Measurements from ENCODE around the gene LRBA. TPM values are rescaled to one million over a fixed set of nuclear protein-coding genes. Genes with fewer than 3 reads are reported as not detected.
A peak's percentile ranks its signal among the peaks of the same experiment; 100 is the strongest.
"Not testable (repeated sequence)": the region's sequence is repeated elsewhere in the genome, so short reads cannot be mapped to it uniquely, and the experiment has no call there.

LRBA gene
- total and polyA plus RNA-seq, 9 of the 15 experiments (the other 6 are each of a cell fraction or from before 2014, with no cell fraction given): 24.2 to 88.7 (median 59.7) TPM

DNA sequence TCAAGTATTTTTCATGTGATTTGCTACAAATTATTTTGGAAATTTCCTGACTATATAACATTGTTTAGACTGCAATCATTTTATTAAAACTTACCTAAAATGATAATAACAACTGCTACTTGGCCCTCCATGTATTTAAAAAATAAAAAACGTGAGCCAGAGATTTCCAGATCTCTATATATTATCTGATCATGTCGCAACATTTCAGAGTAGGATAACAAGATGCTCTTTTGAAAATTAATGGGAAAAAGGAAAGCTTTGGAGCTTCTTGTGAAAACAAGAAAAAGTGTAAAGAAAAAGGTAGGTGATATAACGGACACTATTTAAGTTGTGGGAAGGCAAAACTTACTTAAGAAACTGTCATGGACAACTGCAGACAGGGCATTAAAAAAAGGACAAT is 448.0 kb downstream of the LRBA start:
- no peak for FAIRE-seq
- no peaks in the 10 kb centered on the region for H3K9me1 ChIP-seq (ENCODE audit: control insufficient read depth, insufficient read depth, low read length)
- no peak for ATAC-seq
- no peak overlapping the region for H3K9ac ChIP-seq (ENCODE audit: insufficient read depth in 1 of 2, low read depth in 2 of 2, low read length in 2 of 2)
- no peak overlapping the region for H3K27ac ChIP-seq (ENCODE audit: extremely low read depth, low read depth, low read length)
- CTCF ChIA-PET (ENCODE audit: low intra/inter-chr PET ratio): no interaction called here
- no peaks in the 10 kb centered on the region for H3K27me3 ChIP-seq (ENCODE audit: control insufficient read depth in 2 of 2, insufficient read depth in 2 of 2, low read length in 2 of 2)
- H3K36me3 ChIP-seq (ENCODE audit: control insufficient read depth, insufficient read depth, low read length): no peaks in the 10 kb centered on the region; the same call in 1 of the 3 replicates
- 56% methylated on average over 3 of the region's 3 CpGs for WGBS (ENCODE audit: insufficient coverage, low coverage, missing lambda C conversion rate)
- H3K79me2 ChIP-seq (ENCODE audit: control insufficient read depth, insufficient read depth, low read length): no peaks in the 10 kb centered on the region
- TF ChIP-seq CEBPB (tag; IDR thresholded peaks at IDR 0.05) (peak; percentile 59), DACH1 (IDR thresholded peaks at IDR 0.05; ENCODE audit: partially characterized antibody) (no peak)
- BruUV-seq (replicated peaks): no TSS peak
- no peak overlapping the region for H3K4me3 ChIP-seq
- no peak overlapping the region for H3K4me2 ChIP-seq (ENCODE audit: insufficient read depth, low read length)
- intact Hi-C loops (cut with micrococcal nuclease): no loop called here
- in situ Hi-C loops (cut with MboI): no loop called here
- H3K9me3 ChIP-seq (replicated peaks; ENCODE audit: control insufficient read depth, insufficient read depth, low read depth, low read length): peaks cover 3% of the 10 kb centered on the region
- H2AFZ ChIP-seq (ENCODE audit: low read depth, low read length): no peak overlapping the region
- POLR2A ChIA-PET: no interaction called here
- DNase-seq (ENCODE audit: extremely low read depth in 1 of 4, low spot score in 3 of 4): no peak
- peaks cover 0 to 32% of the 10 kb centered on the region in 2 experiments; a peak in 3 of 5 replicates for H3K4me1 ChIP-seq (replicated peaks in 1 of 2; ENCODE audit: control insufficient read depth in 2 of 2, insufficient read depth in 2 of 2, low read length in 2 of 2)
- H4K20me1 ChIP-seq (replicated peaks; ENCODE audit: control insufficient read depth, insufficient read depth, low read length): no peaks in the 10 kb centered on the region

DNA sequence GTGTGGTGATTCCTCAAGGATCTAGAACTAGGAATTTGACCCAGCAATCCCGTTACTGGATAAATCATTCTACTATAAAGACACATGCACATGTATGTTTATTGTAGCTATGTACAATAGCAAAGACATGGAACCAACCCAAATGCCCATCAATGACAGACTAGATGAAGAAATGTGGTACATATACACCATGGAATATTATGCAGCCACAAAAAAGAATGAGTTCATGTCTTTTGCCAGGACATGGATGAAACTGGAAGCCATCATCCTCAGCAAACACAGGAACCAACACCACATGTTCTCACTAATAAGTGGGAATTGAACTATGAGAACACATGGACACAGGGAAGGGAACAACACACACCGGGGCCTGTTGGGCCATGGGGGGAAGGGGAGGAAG is 450.1 kb downstream of the LRBA start:
- intact Hi-C loops (cut with micrococcal nuclease); FAIRE-seq; POLR2A ChIA-PET; H3K4me3 ChIP-seq; H3K27ac ChIP-seq (ENCODE audit: extremely low read depth, low read depth, low read length); H4K20me1 ChIP-seq (replicated peaks; ENCODE audit: control insufficient read depth, insufficient read depth, low read length); ATAC-seq; H3K9ac ChIP-seq (ENCODE audit: insufficient read depth in 1 of 2, low read depth in 2 of 2, low read length in 2 of 2); BruUV-seq (replicated peaks); H2AFZ ChIP-seq (ENCODE audit: low read depth, low read length); DNase-seq (ENCODE audit: extremely low read depth in 1 of 4, low spot score in 3 of 4); CTCF ChIA-PET (ENCODE audit: low intra/inter-chr PET ratio); H3K27me3 ChIP-seq (ENCODE audit: control insufficient read depth in 2 of 2, insufficient read depth in 2 of 2, low read length in 2 of 2); in situ Hi-C loops (cut with MboI); H3K36me3 ChIP-seq (ENCODE audit: control insufficient read depth, insufficient read depth, low read length); H3K79me2 ChIP-seq (ENCODE audit: control insufficient read depth, insufficient read depth, low read length); H3K4me2 ChIP-seq (ENCODE audit: insufficient read depth, low read length); H3K9me1 ChIP-seq (ENCODE audit: control insufficient read depth, insufficient read depth, low read length); H3K9me3 ChIP-seq (replicated peaks; ENCODE audit: control insufficient read depth, insufficient read depth, low read depth, low read length): not testable (repeated sequence)
- TF ChIP-seq ZNF507 (tag; conservative IDR thresholded peaks at IDR 0.05) (peak; percentile 36; the same call in 1 of the 2 replicates), RBM25 (IDR thresholded peaks at IDR 0.05; ENCODE audit: low read depth, low read length, severe bottlenecking) (peak; percentile 8), BCOR (IDR thresholded peaks at IDR 0.05) (0 out of 2 replicates have a peak, but pooled peaks have one; percentile 39), ZNF146 (CRISPR knock-in tag; IDR thresholded peaks at IDR 0.05; ENCODE audit: unreplicated experiment) (peak; percentile 83)
- H3K4me1 ChIP-seq (replicated peaks in 1 of 2; ENCODE audit: control insufficient read depth in 2 of 2, insufficient read depth in 2 of 2, low read length in 2 of 2): peaks cover 0 to 12% of the 10 kb centered on the region in 2 experiments; a peak in 2 of 5 replicates
- 97% methylated on average over 2 of the region's 2 CpGs for WGBS (ENCODE audit: insufficient coverage, low coverage, missing lambda C conversion rate)

Measured in K562 (cell line).